ENCODE results near the gene CMTR1.
"Not testable (repeated sequence)": the region's sequence is repeated elsewhere in the genome, so short reads cannot be mapped to it uniquely, and the experiment has no call there.

CMTR1 gene
- total RNA-seq, result 136 to 180 (median 151) reads per million in 4 experiments

DNA sequence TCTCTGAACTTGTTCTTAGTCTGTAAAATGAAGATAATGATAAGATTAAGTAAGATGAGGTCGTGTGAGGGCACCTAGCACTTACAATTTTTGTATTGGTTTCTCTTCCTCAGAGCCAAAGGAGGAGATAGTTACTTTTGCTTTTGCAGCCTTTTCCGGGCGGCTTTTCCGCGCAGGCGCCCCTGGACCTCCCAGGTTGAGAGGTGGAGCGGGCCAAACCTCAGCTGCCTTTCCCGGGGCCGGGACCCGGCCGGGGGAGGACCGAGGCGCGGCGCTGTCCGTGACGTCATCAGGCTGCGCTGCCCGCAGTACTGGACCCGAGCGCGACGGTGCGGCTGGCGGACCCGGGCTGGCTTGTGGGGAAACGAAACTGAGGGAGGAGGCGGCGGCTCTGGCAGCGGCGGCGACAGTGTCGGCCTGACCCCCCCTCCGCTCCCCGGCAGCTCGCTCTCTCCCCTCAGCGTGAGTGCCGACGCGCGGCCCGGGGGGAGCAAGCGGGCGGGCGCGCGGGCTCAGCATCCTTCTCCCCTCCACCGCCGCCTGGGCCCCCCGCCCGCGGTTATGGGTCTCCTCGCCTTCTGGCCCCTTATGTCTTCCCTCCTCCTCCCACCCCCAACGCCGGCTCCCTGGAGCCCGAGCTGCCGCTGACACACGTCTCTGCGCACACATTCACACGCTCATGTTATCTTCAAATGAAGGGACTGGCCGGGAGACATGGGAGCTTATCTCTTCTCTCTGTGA is at the start of gene CMTR1:
CMTR1 (plus strand) TSS at position 306 of the 741 bp plus-strand sequence. CDS start 2,409 bp downstream, outside the sequence.
- peak; percentile 93 for DNase-seq

DNA sequence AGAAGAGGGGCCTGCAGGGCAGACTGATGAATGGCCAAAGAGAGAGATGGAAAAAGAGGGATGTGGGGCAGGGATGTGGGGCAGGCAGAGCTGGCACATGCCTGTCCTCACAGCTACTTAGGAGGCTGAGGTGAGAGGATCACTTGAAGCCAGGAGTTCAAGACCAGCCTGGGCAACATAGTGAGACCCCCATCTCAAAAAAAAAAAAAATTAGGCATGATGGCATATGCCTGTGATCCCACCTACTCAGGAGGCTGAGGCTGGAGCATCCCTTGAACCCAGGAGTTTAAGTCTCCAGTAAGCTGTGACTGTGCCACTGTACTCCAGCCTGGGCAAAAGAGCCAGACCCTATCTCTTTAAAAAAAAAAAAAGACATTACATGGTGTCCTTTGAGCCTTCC is 44.4 kb upstream of the CMTR1 start:
- DNase-seq, result no peak

- DNase-seq, result no peak
These were observed 43.2 kb upstream of the CMTR1 start for GRCh38 chr6:37389857-37390256.

DNA sequence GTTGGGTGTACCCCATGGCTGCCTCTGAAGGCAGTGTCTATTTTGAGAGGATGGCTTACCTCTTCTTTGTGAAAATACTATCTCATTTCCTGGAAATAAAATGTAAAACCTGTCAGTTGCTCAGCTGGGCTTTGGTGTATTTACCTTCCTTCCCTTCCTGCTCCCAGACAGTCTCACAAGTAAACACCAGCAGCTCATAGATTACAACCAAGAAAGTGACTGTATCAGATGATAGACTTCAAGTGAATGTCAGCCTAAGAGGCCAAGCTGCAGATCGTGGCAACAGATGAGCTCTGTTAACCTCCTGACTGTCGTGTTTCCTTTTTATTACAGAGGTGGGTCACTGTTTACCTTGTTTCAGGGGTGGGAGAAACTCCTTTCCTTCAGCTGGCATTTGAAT is 41.9 kb upstream of the CMTR1 start:
- DNase-seq, result no peak

DNA sequence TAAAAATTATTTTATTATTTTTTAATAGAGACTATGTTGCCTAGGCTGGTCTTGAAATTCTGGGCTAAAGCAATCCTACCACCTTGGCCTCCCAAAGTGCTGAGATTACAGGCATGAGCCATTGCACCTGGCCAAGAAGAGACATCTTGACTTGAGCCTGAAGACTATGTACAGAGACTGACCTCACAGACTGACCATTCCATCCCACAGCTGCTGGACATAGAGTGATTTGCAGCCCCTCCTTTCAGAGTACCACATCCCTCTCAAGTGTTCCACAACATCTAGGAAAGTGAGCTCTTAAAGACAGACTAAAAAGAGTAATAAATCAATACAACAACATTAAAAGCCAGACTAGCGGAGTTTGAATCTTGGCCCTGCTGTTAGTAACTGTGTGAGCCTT is 40.2 kb upstream of the CMTR1 start:
- no peak for DNase-seq

DNA sequence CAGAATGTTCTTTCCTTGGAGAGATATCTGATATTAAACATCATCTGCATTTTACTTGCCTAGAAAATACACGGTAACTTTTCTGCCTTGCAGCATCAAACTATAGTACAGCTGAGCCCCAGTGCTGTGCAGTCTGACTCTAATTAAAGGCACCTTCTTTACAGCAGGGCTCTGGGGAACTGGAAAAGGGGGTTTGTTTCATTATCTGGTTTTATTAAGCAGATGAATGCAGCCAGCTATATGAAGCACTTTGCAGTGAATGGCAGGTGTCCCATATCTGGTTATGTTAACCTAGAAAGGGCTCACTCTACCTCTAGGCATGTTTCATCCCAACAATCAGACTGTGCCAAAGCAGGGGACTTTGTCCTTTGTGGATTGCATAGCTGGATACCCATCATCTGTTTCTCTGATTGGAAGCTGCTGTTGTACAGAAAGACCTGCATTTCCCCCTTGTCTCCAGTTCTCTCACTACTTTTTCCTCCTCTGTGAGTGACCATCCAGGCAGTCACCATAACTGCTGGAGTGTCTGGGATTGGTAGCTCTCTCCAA is 39.6 kb upstream of the CMTR1 start:
- DNase-seq, result no peak

DNA sequence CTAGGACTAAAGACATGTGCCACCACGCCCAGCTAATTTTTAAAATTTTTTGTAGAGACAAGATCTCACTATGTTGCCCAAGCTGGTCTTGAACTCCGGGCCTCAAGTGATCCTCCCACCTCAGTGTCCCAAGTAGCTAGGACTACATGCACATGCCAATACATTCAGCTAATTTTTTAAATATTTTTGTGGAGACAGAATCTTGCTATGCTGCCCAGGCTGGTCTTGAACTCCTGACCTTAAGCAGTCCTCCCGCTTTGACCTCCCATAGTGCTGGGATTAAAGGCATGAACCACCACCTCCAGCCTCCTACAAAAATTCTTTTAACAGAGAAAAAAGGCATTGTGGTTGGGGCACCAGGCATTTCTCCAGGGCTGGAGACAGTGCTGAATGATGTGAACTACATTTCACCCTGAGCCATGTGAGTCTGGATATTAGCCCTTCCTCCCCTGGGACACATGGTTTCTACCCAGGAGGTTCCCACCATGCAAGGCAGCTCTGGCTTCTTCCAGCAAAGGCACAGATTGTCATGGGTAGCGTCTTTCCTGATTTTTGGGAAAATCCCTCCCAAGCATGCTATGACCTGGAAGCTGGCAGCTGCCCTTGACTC is 36.3 kb upstream of the CMTR1 start:
- no peak for DNase-seq

GRCh38 chr6:37399131-37399530 is 33.9 kb upstream of the CMTR1 start:
- DNase-seq, result no peak

GRCh38 chr6:37399795-37400490 is 33.1 kb upstream of the CMTR1 start:
- no peak for DNase-seq

GRCh38 chr6:37401658-37402057 is 31.4 kb upstream of the CMTR1 start:
- not testable (repeated sequence) for DNase-seq

GRCh38 chr6:37406726-37407341 is 26.2 kb upstream of the CMTR1 start:
- DNase-seq, result no peak

GRCh38 chr6:37407948-37408347 is 25.1 kb upstream of the CMTR1 start:
- no peak for DNase-seq

GRCh38 chr6:37409501-37409900 is 23.5 kb upstream of the CMTR1 start:
- DNase-seq, result no peak

GRCh38 chr6:37417393-37417792 is 15.6 kb upstream of the CMTR1 start:
- DNase-seq, result no peak

GRCh38 chr6:37418722-37419121 is 14.3 kb upstream of the CMTR1 start:
- no peak for DNase-seq

DNA sequence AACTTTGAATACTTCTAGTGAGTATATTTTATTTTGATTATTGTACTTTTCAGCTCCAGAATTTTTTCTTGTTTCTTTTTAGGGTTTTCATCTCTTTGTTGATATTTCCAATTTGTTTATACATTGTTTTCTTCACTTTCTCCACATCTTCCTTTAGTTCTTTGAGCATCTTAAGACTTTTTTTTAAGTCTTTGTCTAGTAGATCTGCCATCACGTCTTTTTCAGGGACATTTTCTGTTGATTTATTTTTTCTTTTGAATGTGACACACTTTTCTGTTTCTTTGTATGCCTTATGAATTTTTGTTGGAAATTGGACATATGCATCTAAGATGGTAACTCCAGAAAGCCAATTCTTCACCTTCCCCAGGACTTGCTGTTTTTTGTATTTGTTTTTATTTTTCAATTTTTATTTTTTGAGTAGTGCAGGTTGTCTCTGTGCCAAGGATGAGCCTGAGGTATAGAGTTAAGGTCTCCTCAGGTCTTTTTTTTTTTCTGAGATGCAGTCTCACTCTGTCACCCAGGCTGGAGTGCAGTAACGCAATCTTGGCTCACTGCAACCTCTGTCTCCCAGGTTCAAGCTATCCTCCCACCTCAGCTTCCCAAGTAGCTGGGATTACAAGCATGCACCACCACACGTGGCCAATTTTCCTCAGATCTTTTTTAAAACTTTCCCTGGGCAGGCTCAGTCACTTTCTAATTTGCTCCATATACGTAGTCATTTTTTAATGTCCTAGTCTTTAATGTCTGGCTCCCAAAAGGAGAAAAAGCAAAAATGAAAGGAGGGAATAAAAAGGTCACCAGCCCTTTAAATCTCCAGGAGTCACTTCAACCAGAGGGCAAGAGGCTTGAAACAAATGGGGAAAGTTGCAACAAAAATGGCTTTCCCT is 6.7 kb upstream of the CMTR1 start:
- DNase-seq, result no peak

GRCh38 chr6:37426945-37427510 is 6.0 kb upstream of the CMTR1 start:
- no peak for DNase-seq

DNA sequence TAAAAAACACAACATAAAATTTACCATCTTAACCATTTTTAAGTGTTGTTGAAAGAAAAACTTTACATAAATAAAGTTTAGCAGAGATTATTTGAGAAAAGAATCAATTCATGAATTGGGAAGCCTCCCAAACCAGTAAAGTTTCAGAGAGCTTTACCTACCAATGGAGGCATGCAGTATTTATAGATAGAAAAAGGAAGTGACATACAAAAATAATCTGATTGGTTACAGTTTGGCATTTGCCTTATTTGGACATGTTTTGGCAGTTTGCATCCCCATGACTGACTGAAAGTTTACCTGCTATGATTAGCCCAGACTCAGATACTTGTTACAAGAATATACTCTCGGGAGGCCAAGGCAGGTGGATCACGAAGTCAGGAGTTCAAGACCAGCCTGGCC is 3.7 kb upstream of the CMTR1 start:
- no peak for DNase-seq

- DNase-seq, result no peak
These were observed 468 bp upstream of the CMTR1 start for GRCh38 chr6:37432590-37432915.

DNA sequence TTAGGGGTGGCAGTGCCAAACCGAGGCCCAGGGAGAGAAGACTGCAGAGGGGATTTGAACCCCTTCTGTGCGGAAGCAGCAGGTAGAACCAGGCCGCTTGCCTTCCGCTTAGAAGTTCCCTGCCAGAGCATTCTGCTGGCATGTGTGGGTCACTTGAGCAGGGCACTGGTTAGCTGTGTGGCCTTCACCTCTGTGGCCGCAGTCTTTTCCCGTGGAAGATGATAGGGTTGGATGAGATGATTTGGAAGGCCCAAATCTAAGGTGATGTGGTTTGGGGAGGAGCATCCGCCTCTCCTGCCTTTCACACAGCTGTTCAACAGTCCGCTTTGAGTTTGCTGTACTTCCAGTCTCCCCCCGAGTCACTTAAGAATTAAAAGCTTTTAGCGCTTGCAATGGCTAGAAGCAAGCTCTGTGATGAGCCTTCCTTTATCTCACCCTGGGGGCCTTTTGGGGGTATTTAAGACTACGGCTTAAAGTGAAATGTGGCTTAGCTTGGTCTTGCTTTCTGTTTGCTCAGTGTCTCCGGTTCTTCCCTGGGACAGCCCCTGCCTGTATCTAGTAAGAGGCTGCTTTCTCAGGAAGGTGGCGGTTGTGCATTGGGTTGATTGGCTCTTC is 743 bp downstream of the CMTR1 start:
- DNase-seq, result no peak

- DNase-seq, result no peak
These were observed 2.4 kb downstream of the CMTR1 start for GRCh38 chr6:37435373-37435772.

DNA sequence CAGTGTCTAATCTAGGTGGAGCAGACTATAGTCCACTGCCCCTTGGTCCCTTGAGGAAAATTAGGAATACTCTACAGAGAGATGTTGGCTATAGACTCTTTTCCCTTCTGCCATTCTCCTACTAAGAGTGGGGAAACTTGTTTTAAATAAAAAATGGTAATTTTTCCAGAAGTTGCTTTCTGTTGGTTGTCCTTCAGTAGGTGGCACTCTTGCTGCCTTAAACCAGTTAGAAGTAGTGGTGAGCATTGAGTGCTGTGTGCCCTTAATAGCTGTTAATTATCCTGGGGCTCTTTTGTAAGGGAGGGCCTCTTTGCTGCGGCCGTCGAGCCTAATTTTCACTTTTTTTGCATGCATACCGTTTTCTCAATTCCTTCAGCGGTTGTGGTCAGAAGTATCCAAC is 2.8 kb downstream of the CMTR1 start:
- DNase-seq, result no peak
